Prostate gland (tissue), 2 donors: ENCODE measurements around the gene AP3M1.

Experiments used
- POLR2AphosphoS5 ChIP-seq: sonication (generic); formaldehyde crosslinking; IDR thresholded peaks from one replicate; pipeline ENCODE4 v1.6.1; 2017; ENCODE audit warnings: antibody characterized with exemption
- TF ChIP-seq, protein P1 (sequence below), 4 experiments: fragments of 200-600 bp in 2 of 4; fragments of 450-650 bp in 2 of 4; sonication (generic) in 2 of 4; IDR thresholded peaks; 1 replicate in 3 of 4; 2 replicates in 1 of 4; pipeline ENCODE4 v1.5.1; 2016 to 2019; ENCODE audit warnings: antibody characterized with exemption in 4 of 4, mild to moderate bottlenecking in 2 of 4, moderate library complexity in 2 of 4

- TF ChIP-seq, protein P1, sequence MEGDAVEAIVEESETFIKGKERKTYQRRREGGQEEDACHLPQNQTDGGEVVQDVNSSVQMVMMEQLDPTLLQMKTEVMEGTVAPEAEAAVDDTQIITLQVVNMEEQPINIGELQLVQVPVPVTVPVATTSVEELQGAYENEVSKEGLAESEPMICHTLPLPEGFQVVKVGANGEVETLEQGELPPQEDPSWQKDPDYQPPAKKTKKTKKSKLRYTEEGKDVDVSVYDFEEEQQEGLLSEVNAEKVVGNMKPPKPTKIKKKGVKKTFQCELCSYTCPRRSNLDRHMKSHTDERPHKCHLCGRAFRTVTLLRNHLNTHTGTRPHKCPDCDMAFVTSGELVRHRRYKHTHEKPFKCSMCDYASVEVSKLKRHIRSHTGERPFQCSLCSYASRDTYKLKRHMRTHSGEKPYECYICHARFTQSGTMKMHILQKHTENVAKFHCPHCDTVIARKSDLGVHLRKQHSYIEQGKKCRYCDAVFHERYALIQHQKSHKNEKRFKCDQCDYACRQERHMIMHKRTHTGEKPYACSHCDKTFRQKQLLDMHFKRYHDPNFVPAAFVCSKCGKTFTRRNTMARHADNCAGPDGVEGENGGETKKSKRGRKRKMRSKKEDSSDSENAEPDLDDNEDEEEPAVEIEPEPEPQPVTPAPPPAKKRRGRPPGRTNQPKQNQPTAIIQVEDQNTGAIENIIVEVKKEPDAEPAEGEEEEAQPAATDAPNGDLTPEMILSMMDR (IDR thresholded peaks at IDR 0.05): no peak
- TF ChIP-seq POLR2AphosphoS5: no peak
Measured at GRCh38 chr10:74190494-74190893, 39.9 kb upstream of the AP3M1 start.
